Psoas muscle (tissue), 8 donors: ENCODE data around the gene PUM1. TPM values are rescaled to one million over a fixed set of nuclear protein-coding genes. Genes with fewer than 3 reads are reported as not detected.

ENCODE experiments used
- ATAC-seq, 4 donors: fragments of 200-7000 bp; cut with Tn5 transposase; one replicate each; pipeline ENCODE4 v1.9.1; 2020; ENCODE audit warnings: moderate library complexity in 3 of 4, mild to moderate bottlenecking in 2 of 4
- DNase-seq, 2 donors: peaks; one replicate each; pipeline ENCODE4 v3.0.0-alpha.2; 2020
- H3K27ac ChIP-seq: fragments of 200-600 bp; one replicate; pipeline ENCODE4 v1.8.0; 2022
- H3K27me3 ChIP-seq, 3 donors: fragments of 200-600 bp in 1 of 3; one replicate each; pipeline versions ENCODE4 v1.6.1 to v1.8.0; 2013 to 2022; ENCODE audit warnings: low read length in 2 of 3, mild to moderate bottlenecking in 2 of 3, moderate library complexity in 1 of 3; ENCODE audit not compliant: insufficient read depth in 3 of 3
- H3K36me3 ChIP-seq, 2 donors: fragments of 200-600 bp in 1 of 2; one replicate each; pipeline versions ENCODE4 v1.6.1 to v1.8.0; 2013 to 2022; ENCODE audit warnings: low read depth in 1 of 2, mild to moderate bottlenecking in 1 of 2, moderate library complexity in 1 of 2; ENCODE audit not compliant: insufficient read depth in 1 of 2
- H3K4me1 ChIP-seq: fragments of 200-600 bp; one replicate; pipeline ENCODE4 v1.8.0; 2022
- H3K4me3 ChIP-seq: fragments of 200-600 bp; one replicate; pipeline ENCODE4 v1.8.0; 2022; ENCODE audit warnings: mild to moderate bottlenecking
- H3K9me3 ChIP-seq: fragments of 200-600 bp; one replicate; pipeline ENCODE4 v1.8.0; 2022
- CTCF ChIP-seq: fragments of 200-600 bp; IDR thresholded peaks from one replicate; pipeline ENCODE4 v1.8.0; 2022; ENCODE audit warnings: antibody characterized with exemption
- WGBS, 3 donors: extraction: QIAGEN DNeasy Blood & Tissue Kit; methylation state at CpG; one replicate each; pipeline versions ENCODE4 v1.1.6 to v1.1.7; 2013; 5-methylcytosine and 5-hydroxymethylcytosine counted together
- intact Hi-C, 2 donors: fragments of 100-400 bp; cut with DNase I; formaldehyde crosslinking; loops; one replicate each; pipeline versions ENCODE4 v1.11.0 to v1.14.2; 2022
- polyA plus RNA-seq, 3 donors: library from polyadenylated mRNA; stranded (reverse); fragments of 200-250 nt; gene quantifications; one replicate each; pipeline ENCODE4 v1.2.3, GENCODE V29; 2013
- total RNA-seq, 4 donors: library from RNA; stranded (reverse); fragmentation: NEBNext Ultra II Directional in 2 of 4; extraction: Animal tissue kit (Norgen Biotek cat#: 25700) in 2 of 4; gene quantifications; one replicate each; pipeline versions ENCODE4 v1.2.1 to v1.2.4, GENCODE V29; 2021 to 2023
- donor health status: healthy with polysubstance abuse.
- donor health status: DM: no; HTN: no; CAD: no; lungs with moderate emphysema.
- donor health status: Bipolar disorder and iron deficiency.
- donor health status: healthy.
- donor health status: DM: yes; HTN: yes; CAD: no.
- donor health status: DM: no; HTN: no; CAD: no.
- donor health status: DM: no; HTN: no; CAD: no.
- donor health status: DM: yes; HTN: yes; CAD: no.

PUM1 gene
- total and polyA plus RNA-seq, 7 donors, result 16.8 to 93.4 (median 80.0) TPM

- ATAC-seq (no peak), DNase-seq (no peak)
- Histone ChIP-seq H3K4me3 (peak overlapping the region; percentile 66), H3K27ac (no peak overlapping the region), H3K27me3 (peaks cover 0 to 6% (median 0%) of the 10 kb centered on the region in 3 donors), H3K36me3 (no peaks in the 10 kb centered on the region), H3K4me1 (no peaks in the 10 kb centered on the region), H3K9me3 (no peaks in the 10 kb centered on the region)
- TF ChIP-seq CTCF, result no peak
- 0 to 3% (median 3%) methylated on average over 7 to 69 of the region's 69 CpGs for WGBS, 3 donors
- intact Hi-C loops, result no loop called here
Measured at GRCh38 chr1:30908316-30908695, 157.2 kb downstream of the PUM1 start.

- ATAC-seq (no peak), DNase-seq (no peak)
- H3K9me3 ChIP-seq, result no peaks in the 10 kb centered on the region
- no peaks in the 10 kb centered on the region for H3K4me1 ChIP-seq
- intact Hi-C loops, result loop anchor here in 1 of 2 donors (2.0 kb wide), 1 partner anchor 185 kb away; the partner anchor contains the start of gene MATN1
- H3K36me3 ChIP-seq, result no peaks in the 10 kb centered on the region
- peaks cover 0 to 6% (median 0%) of the 10 kb centered on the region in 3 donors for H3K27me3 ChIP-seq
- H3K27ac ChIP-seq, result no peak overlapping the region
- no peak for TF ChIP-seq CTCF
- 18 to 23% (median 18%) methylated on average over 36 to 47 of the region's 47 CpGs for WGBS, 3 donors
- H3K4me3 ChIP-seq, result peak overlapping the region; percentile 66
Measured at GRCh38 chr1:30907481-30908315, 157.8 kb downstream of the PUM1 start.

GRCh38 chr1:30906631-30907441 is 158.7 kb downstream of the PUM1 start:
- Histone ChIP-seq H3K9me3 (no peaks in the 10 kb centered on the region), H3K36me3 (no peaks in the 10 kb centered on the region), H3K4me1 (no peaks in the 10 kb centered on the region), H3K27ac (no peak overlapping the region), H3K27me3 (peaks cover 0 to 6% (median 0%) of the 10 kb centered on the region in 3 donors), H3K4me3 (peak overlapping the region; percentile 66)
- 93 to 96% (median 93%) methylated on average over 9 of the region's 9 CpGs for WGBS, 3 donors
- intact Hi-C loops, result loop anchor here in 1 of 2 donors (2.0 kb wide), 1 partner anchor 184 kb away; the partner anchor contains the start of gene MATN1
- no peak for DNase-seq
- no peak for TF ChIP-seq CTCF
- ATAC-seq, result no peak

GRCh38 chr1:30905916-30906620 is 159.4 kb downstream of the PUM1 start:
- Histone ChIP-seq H3K27ac (no peak overlapping the region), H3K4me1 (no peaks in the 10 kb centered on the region), H3K4me3 (no peak overlapping the region), H3K36me3 (no peaks in the 10 kb centered on the region), H3K9me3 (no peaks in the 10 kb centered on the region), H3K27me3 (peaks cover 0 to 6% (median 0%) of the 10 kb centered on the region in 3 donors)
- no peak for TF ChIP-seq CTCF
- intact Hi-C loops, result loop anchor here in 1 of 2 donors (2.0 kb wide), 1 partner anchor 183 kb away; the partner anchor contains the start of gene MATN1
- 59 to 81% (median 68%) methylated on average over 9 of the region's 9 CpGs for WGBS, 3 donors
- DNase-seq, result no peak
- ATAC-seq, result no peak
